ENCODE measurements around the gene MS4A7. TPM values are rescaled to one million over a fixed set of nuclear protein-coding genes. Genes with fewer than 3 reads are reported as not detected.
"Not testable (repeated sequence)": the region's sequence is repeated elsewhere in the genome, so short reads cannot be mapped to it uniquely, and the experiment has no call there.

Gene MS4A7, protein sequence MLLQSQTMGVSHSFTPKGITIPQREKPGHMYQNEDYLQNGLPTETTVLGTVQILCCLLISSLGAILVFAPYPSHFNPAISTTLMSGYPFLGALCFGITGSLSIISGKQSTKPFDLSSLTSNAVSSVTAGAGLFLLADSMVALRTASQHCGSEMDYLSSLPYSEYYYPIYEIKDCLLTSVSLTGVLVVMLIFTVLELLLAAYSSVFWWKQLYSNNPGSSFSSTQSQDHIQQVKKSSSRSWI
- total RNA-seq, result not detected

DNA sequence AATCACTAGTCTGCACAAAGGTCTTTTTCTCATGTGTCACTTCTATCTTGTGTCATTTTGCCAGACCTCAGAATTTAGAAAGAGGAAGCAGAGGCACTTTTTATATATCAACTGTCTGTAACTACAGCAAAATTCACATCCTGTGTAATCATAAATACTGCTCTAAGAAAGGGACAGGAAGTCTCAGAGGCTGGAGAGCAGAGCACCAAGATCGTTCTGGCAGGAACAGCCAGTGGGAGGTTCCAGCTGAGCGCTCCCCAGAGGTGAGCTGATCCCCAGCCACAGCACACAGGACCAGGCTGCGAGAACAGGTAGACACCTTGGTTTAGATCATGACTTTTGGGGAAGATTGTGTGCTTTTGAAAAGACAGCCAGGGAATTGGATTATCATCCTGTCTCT is at the start of gene MS4A7:
Gene MS4A7, plus strand, starts transcription at position 179 of the 400 bp plus-strand sequence. CDS start 4,610 bp downstream, outside the sequence.
- DNase-seq, result no peak

DNA sequence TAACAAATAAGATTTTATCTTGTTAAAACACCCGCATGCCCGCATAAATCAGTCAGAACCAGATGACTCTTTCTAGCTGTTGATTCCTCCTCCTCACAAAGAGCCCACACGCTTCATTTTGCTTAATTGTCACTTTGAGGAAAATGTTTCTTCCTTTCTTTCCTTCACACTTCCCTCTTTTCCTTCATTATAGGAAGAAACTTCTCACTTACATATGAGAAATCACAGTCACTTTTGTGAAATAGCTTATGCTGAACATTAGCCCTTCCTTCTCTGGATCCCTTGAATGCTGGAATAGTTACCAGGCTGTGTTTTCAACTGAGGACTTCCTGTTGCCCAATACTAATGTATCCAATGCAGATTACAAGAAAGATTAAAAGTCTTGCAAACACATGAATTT is 45.5 kb upstream of the MS4A7 start:
- DNase-seq, result no peak

DNA sequence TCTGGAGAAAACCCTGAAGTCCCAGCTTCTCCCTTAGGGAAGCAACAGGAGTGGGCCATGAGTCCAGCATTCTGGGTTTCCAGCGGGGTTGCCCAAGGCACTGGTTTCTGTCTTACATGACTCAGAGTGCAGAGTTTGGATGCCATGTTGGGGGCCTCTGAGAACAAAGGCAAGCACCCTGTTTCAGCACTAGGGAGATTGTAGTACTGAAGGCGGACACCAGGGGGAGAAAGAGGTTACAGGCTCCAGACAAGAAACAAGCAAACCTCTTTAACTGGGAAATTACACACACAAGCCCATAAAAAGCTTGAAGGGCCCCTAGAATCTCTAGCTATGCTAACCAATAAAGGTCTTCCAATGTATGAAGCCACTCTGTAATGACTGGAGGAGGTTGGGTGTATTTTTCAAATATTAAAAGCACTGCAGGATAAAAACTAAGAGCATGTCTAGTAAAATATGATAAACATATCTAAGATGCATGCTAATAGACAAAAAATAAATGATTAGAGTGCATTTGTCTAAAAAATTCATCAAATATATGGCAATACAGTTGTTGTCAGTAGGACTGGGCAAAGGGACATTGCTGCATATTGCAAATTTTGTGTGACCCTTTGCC is 44.2 kb upstream of the MS4A7 start:
- DNase-seq, result peak; percentile 44

DNA sequence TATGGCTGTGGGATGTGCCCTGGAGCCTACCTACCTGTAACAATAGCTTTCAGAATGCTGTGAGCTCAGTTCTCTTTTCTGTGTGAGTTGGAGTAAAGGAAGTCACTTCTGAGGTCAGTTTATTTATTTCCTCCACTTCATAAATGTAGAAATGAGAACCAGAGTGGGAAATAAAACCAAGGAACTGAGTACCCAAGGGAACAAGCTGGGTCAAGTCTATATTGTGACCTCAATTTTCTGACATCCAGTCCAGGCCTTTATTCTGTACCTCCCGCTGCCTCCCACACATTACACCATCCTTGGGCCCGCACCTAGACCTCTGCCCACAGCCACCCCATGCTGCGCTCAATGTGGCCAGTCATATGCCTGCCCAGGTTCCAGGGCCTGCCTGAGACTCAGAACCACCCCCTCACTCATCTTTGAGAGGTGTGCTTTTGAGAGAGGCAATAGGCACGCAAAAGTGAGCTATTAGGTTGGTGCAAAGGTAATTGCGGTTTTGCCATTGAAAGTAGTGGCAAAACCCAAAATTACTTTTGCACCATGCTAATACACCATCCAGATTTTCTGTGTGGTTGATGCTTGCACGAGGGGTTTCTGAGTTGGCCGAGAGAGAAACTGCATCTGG is 41.5 kb upstream of the MS4A7 start:
- no peak for DNase-seq

DNA sequence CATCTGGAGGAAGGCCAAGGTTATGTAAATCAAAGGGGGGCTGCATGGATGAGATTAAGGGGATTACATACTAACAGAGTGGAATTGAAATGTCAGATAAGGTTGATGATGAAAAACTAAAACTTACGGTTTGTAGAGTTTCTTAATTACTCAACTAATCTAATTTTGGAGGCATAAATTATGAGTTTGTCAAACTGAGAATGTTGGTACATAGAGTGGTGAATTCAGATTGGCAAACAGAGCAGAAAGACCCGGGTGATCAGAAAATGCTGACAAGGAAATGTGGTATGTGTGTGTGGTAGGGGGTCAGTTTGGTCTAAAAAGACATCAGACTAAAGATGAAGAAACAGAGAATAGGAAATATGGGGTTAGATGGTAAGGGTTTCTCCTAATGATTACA is 40.3 kb upstream of the MS4A7 start:
- no peak for DNase-seq

DNA sequence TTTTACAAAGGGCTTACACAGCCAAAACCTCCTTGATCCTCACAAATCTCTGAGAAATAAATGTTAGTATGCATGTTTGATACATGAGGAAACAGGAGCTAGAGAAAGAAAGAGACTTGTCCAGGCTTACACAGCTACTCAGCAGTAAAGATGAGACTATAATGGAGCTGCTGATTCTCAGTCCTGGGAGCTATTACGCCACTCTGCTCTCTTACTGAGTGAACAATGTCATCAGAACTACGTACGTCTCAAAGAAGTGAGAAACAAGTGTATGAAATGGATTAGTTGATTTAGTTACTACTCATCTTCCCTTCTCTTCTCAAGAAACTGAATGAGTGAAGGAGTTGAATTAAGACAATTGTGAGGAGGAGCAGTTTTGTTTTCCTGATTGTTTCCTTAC is 39.0 kb upstream of the MS4A7 start:
- DNase-seq, result no peak

DNA sequence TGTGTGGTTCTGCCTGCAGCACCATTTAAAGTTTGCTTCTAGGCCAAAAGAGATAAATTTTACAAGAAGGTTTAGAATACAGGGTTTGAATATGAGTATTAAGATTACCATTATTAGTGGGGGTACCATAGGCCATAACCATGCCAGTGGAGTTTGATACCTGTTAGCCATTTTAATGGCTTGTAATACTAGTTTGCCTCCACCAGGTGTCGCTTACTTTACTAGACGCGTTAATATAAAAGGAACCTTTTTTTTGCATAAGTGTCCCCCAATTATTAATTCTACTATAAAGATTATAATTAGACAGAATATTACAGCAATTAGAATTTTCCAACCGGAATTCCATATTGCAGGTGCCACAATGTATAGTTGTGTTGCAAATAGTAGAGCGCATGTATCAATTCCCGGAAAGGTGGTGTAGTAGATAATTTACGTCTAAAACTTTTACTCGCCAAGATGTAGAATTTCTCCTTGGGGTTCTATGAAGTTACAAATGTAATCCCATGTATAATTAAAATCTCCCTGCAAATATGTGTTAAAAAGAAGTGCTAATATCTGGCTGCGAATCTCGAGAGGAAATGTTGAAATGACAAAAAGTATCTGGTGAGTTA is 35.1 kb upstream of the MS4A7 start:
- no peak for DNase-seq

DNA sequence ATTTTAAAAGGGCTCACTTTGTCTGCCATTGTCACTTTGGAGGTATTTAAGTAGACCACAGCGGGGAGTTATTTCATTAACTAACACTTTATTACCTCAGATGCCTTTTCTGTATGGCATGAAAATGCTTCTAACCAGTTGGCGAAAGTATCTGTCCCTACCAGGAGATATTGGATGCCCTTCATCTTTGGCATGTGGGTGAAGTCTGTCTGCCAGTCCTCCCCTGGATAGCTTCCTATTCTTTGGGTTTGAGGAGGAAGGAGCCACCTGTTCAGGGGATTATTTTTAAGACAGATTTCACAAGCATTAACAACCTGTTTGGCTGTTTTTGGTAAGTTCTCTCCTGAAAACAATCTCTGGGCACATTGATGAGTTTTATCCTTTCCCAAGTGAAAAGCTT is 34.2 kb upstream of the MS4A7 start:
- no peak for DNase-seq

DNA sequence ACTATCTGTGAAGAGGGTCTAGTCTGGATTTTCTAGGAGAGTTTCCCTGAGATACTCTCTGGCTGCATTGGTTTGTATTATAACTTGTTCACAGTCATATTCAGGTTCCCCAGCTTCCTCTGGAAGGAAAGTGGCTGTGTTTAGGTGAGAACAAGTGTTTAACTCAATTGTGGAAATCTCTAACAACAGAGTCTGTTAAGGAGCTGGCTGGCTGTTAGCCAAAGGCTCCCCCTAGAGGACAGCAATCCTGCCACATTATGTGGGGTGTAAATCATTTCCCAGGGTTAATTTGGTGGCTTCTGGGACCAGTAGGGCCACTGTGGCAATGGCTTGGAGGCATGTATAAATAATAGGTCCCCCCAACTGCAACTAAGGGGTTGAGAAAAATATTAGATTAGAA is 32.8 kb upstream of the MS4A7 start:
- no peak for DNase-seq

DNA sequence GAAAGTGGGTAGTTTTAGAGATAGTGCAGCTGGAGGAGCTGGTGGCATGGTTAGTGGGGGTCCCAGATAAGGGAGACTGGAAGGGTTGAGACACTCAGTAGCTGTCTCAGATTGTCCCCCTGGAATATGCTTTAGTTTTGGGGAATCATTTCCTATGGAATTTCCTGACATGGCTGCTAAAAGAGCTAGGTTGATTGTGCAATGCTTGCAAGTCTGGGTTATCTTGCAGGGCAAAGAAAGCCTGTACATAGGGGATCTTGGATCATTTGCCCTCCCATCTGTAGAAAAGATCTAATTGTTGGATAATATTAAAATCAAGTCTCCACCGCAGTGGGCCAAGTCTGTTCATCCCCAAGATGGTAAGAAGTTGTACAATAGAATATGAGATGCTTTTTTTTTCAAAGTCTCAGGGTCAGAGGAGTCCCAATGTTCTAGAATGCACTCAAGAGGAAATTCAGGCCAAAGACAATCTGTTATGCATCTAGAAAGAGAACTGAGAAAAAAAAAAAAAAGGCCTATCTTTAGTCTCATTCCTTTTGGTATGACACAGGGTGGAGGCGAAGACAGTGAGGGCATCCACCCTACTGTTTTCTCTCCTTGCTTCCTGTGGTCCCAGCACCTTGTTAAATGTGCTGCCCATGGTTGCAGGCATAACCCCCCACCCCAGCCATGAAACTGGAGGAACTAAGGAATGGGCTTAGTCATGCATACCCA is 31.1 kb upstream of the MS4A7 start:
- no peak for DNase-seq

DNA sequence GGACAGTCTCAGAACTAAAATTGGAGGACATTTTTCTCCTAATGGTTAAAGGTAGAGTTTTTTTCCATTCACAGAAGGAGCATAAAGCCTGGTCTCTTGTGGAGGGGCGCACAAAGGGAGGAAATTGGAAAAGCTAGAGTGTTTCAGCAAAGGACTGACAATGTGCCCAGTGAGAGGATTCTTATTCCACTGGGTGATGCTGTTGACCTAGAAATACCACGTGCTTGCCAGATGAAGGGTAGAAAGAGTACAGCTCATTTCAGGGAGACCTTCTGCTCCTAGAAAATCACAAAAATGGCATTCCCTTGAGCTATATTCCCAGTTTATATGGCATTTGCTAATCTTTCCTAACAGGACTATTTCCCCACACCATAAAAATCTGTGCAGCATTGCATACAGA is 30.2 kb upstream of the MS4A7 start:
- DNase-seq, result no peak

DNA sequence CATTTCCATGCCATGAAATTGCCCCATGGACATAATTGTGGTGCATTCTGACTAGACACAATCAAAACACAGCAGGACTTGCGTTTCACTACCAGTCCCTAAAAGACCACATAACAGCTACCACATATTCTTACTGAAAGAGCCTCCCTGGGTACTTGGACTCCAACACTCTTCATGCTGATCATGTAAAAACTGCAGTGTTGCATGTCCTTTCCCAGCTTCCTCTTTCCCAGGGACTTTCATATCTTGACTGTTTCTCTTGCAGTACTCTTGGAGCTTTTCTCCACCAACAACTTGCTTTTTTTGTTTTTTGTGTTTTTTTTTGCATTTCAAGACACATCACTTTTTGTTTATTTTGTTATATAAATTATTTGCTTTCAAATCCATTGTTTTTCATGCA is 28.3 kb upstream of the MS4A7 start:
- DNase-seq, result no peak

DNA sequence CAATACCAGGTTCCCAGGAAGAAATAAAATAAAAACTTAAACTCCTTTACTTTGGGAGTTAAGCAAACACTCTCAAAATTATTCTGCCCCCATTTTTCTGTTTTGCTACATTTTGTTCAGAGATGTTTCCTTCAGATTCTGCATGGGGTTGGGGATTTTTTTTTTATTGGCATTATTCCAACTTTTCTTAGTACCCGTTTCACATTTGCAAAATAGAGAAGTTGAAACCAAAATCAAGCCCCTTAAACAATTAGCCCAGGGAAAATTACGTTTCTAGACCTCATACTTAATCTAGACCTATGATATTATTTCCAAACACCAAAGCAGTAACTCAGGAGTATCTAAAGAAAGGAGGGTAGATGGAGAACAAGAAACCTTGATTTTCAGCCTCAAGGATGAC is 20.6 kb upstream of the MS4A7 start:
- DNase-seq, result no peak

DNA sequence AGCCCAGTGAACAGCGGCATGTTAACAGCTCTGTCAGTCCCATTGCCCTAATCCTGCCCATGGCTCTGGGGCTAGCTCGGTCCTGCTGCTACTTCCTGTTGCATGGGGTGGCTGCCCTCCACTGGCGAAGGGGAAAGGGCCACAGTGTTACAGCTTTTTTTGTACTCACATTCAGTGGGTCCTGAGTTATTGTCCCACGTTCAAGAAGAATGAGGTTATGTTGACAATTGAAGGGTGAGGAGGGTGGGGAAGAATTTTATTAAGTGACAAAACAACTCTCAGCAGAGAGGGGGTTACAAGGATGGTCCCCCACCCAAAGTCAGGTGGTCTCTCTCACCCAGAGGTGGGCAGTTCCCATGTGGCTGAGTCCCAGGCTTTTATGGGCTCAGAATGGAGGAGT is 17.7 kb upstream of the MS4A7 start:
- no peak for DNase-seq

DNA sequence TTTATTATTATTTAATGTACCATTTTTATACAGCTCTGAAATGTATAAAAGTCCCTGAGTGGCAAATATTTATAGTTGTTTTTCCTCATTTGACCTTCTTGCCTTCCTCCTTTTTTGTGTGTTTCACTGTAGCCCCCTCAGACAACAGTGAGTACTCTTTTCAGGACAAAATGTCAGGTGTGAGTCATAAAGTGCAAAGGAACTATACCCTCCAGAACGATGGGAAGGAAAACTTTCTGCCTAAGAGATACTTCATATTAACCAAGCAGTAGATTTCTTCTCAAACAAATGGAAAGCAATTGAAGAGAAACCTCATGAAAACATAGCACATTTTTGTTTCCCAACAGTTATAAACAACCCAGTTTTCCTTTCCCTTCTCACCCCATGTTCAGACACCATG is 16.1 kb upstream of the MS4A7 start:
- no peak for DNase-seq

DNA sequence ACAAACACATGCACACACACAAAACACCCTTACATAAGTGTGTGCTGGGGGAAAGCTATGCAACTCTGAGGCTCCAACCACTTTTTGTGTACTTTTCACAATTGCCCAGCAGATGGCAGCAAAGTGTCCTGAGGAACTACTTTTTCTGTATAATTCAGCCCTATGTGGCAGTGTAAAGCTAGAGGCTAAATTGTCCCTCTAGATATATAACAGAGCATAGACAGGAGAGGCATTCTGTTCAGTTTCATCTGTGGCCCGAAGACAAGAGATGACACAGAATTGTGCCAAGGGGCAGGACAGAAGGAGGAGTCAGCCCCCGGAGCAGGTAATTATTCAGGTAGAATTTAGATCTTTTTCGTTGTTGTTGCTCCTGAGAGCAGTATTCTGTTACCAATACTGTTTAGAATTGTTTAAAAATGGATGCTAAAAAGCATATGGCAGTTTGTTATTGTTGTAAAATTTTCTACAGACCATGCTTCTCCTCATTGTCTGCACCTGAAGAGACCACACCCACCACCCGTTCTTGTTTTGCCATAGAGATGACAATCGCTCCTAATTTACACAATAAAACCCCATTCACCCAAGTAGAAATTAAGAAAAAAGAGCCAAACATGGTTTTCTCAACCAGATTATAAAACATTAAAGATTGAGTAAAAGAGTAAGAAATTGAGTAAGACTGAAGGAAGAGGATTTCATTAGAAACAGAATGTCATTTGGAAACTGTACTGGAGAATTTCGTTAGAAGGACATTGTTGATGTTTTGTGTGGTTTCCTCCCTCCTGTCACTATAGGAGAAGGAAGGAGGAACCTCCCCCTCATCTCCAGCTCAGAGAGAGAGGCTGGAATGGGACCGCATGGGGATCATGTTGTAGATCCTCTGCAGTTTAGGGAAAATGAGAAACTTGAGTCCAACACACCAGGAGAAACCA is 14.5 kb upstream of the MS4A7 start:
- peak; percentile 37 for DNase-seq

DNA sequence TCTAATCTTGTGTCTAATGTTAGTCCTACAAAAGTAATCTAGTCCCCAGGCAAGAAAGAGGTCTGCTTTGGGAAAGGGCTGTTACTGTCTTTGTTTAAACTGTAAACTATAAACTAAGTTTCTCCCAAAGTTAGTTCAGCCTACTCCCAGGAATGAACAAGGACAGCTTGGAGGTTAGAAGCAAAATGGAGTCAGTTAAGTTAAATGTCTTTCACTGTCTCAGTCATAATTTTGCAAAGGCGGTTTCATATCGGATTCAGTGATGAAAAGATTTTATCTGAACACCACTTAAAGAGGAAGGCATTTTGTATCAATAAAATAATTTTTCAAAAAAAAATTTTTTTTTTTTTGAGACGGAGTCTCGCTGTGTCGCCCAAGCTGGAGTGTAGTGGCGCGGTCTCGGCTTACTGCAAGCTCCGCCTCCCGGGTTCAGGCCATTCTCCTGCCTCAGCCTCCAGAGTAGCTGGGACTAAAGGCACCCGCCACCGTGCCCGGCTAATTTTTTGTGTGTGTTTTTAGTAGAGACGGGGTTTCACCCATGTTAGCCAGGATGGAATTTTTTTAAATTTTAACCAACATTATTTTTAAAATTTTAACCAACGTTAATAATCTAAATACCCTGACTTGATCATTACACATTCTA is 11.9 kb upstream of the MS4A7 start:
- DNase-seq, result not testable (repeated sequence)

DNA sequence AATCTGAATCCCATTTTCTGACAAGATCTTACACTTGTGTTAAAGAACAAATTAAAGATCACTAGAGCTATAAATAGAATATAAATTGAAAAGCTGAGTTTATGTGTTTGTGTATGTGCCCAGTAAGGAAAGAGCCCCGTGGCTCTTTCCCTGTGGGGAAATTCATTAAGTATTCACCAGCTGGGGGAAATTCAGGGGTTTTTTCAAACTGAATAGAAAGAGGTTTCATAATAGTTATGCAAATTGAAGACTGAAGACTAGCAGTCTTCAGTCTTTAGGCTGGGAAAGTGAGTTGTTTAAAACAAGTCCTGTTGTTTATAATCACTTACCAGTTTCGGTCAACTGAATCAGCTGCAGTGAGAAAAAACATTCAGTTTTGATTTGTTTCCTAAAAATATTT is 11.3 kb upstream of the MS4A7 start:
- no peak for DNase-seq

DNA sequence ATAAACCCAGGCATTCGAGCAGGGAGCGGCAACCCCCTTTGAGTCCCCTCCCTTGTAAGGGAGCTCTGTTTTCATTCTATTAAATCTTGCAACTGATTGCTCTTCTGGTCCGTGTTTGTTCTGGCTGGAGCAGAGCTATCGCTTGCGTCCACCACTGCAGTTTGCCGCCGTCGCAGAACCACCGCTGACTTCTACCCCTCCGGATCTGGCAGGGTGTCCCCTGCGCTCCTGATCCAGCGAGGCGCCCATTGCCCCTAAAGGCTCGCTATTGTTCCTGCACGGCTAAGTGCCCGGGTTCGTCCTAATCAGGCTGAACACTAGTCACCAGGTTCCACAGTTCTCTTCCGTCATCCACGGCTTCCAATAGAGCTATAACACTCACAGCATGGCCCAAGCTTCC is 10.4 kb upstream of the MS4A7 start:
- no peak for DNase-seq

DNA sequence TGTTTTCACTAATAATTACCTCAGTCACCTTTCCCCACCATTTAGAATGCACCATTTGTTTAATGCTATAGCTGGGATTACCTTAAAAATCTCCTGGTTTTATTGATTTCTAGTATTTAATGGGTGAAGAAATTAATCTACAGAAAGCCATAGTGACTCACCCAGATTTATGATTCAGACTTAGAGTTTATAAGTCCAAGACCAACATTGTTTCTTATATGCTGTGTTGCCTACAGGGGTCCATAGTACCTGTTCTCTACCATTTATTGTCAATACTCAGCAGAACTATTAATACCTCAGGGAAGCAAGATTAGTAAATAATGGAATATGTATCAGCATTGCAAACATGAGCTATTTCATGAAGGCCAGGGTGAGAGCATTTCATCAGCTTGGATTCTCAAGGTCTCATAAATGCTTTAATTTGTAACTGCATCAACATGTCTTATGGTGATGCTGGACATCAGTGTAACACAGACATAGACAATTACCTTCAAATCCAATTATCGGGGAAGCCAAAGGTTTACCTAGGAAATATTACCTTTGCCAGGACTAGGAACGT is 8.0 kb upstream of the MS4A7 start:
- no peak for DNase-seq

DNA sequence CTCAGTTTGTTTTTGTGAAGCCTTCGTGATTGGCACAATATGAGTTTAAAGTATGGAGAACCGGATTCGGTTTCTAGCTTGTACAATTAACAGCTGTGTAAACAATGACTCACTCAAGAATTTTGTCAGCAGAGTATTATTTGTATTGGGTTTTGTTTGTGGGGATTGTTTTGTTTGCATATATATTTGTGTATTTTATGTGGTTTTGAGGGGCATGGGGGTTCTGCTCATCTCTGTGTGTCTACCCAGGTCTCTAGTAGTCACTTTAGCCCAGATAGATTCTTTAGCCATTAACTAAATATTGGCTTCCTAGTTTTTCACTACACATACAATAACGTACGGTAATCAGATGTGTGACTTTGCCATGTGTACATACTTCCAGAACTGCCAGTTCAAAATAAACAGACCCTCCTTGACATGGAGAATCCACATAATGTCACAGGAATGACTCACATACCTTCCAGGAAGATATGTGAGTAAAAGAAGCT is 7.5 kb upstream of the MS4A7 start:
- DNase-seq, result no peak

Measured in effector CD4-positive, alpha-beta T cell (primary cell).